Panc1 (cell line): ENCODE results near the gene CDK5. TPM values are rescaled to one million over a fixed set of nuclear protein-coding genes. Genes with fewer than 3 reads are reported as not detected.

Source experiments
- ATAC-seq: fragments of 200-7000 bp; cut with Tn5 transposase; 2 replicates; pipeline ENCODE4 v1.9.1; 2020; ENCODE audit warnings: mild to moderate bottlenecking, moderate library complexity
- BruUV-seq: library from RNA; stranded (reverse); fragments of 400-500 nt; replicated peaks from 2 replicates; lab custom pipeline; 2021; lab: Mats Ljungman, UMichigan
- CTCF ChIA-PET: fragments of 300-600 bp; sonication (Branson Sonifier 250); formaldehyde crosslinking; loops from one replicate; lab custom pipeline; 2022; ENCODE audit warnings: antibody characterized with exemption; lab: Charles Lee
- POLR2A ChIA-PET: fragments of 300-600 bp; sonication (Branson Sonifier 250); formaldehyde crosslinking; loops from one replicate; lab custom pipeline; 2022; ENCODE audit warnings: antibody characterized with exemption; lab: Charles Lee
- DNase-seq: peaks from one replicate; pipeline ENCODE4 v3.0.0-alpha.2; 2010; ENCODE audit warnings: low read depth, low spot score
- H3K27ac ChIP-seq: 2 replicates; pipeline ENCODE4 v1.5.1; 2011; ENCODE audit warnings: mild to moderate bottlenecking, low read length, inconsistent platforms
- H3K27me3 ChIP-seq: fragments of 200-500 bp; sonication (Bioruptor generic); 2 replicates; pipeline ENCODE4 v1.6.0; 2014; ENCODE audit warnings: low read length, inconsistent platforms; ENCODE audit not compliant: control insufficient read depth, insufficient read depth
- H3K36me3 ChIP-seq: fragments of 200-500 bp; sonication (Bioruptor generic); 2 replicates; pipeline ENCODE4 v1.5.1; 2014; ENCODE audit warnings: inconsistent platforms, mild to moderate bottlenecking, low read length, moderate library complexity; ENCODE audit not compliant: control insufficient read depth, insufficient read depth
- H3K4me1 ChIP-seq: 2 replicates; pipeline ENCODE4 v1.5.1; 2011; ENCODE audit warnings: inconsistent platforms, mild to moderate bottlenecking, low read length, moderate library complexity; ENCODE audit not compliant: control insufficient read depth, insufficient read depth
- H3K4me3 ChIP-seq, 2 experiments: 2 replicates each; pipeline ENCODE4 v1.5.1; 2011 to 2012; ENCODE audit warnings: low read depth in 2 of 2, low read length in 2 of 2, mild to moderate bottlenecking in 2 of 2, inconsistent platforms in 1 of 2, moderate library complexity in 1 of 2
- H3K9me3 ChIP-seq: fragments of 200-500 bp; sonication (Bioruptor generic); 2 replicates; pipeline ENCODE4 v1.5.1; 2014; ENCODE audit warnings: low read depth, mild to moderate bottlenecking, inconsistent platforms, low read length, moderate library complexity; ENCODE audit not compliant: control insufficient read depth, insufficient read depth
- POLR2AphosphoS5 ChIP-seq: IDR thresholded peaks from 2 replicates; pipeline ENCODE4 v1.6.1; 2012; ENCODE audit warnings: mild to moderate bottlenecking, low read depth, low read length, moderate library complexity
- SIN3A ChIP-seq: IDR thresholded peaks from 2 replicates; pipeline ENCODE4 v1.6.1; 2012; ENCODE audit warnings: low read depth, mild to moderate bottlenecking, low read length, moderate library complexity, borderline replicate concordance; ENCODE audit not compliant: insufficient read depth
- TCF7L2 ChIP-seq: IDR thresholded peaks from 2 replicates; pipeline ENCODE4 v1.6.1; 2011; ENCODE audit warnings: mild to moderate bottlenecking, low read depth, low read length, inconsistent platforms
- in situ Hi-C: cut with HindIII; loops from 2 replicates; pipeline ENCODE4 v1.10.0; 2016; ENCODE audit warnings: low sequenced_read_pairs, low pct_unique_long_range_greater_than_20kb
- intact Hi-C: fragments of 100-400 bp; cut with micrococcal nuclease; formaldehyde crosslinking; loops from one replicate; pipeline ENCODE4 v1.10.0; 2022; ENCODE audit not compliant: unreplicated experiment
- total RNA-seq: library from RNA; stranded (reverse); gene quantifications from one replicate; pipeline ENCODE4 v1.2.1, GENCODE V29; 2021; ENCODE audit not compliant: unreplicated experiment
- TF ChIP-seq, protein P1 (sequence below), 2 experiments: IDR thresholded peaks; 2 replicates each; pipeline ENCODE4 v1.6.1; 2011 to 2012; ENCODE audit warnings: low read depth in 2 of 2, control low read depth in 1 of 2, low read length in 1 of 2, mild to moderate bottlenecking in 1 of 2, moderate library complexity in 1 of 2; ENCODE audit not compliant: insufficient read depth in 1 of 2
- TF ChIP-seq, protein P2 (sequence below): fragments of 450-650 bp; IDR thresholded peaks from 2 replicates; pipeline ENCODE4 v1.5.1; 2017; ENCODE audit warnings: mild to moderate bottlenecking

Gene CDK5
- total RNA-seq, 1 experiment from 2014 or later, result 25.6 TPM

DNA sequence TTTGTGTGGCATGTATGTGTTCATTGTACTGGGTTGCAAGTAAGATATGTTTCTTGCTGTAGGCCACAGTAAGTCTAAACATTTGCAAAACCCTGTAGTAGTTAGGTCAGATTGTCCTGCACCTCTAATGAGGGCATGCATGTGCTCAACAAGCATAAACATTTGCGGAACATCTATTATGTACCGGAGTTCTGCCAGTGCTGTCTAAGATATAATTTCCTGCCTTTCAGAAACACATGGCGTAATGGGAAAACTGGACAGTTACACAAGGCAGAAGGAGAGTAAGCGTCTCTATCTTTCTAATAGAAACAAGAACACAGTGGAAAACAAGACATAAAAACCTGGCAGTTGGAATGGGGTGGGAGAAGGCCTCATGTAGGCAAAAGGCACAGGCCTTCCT lies 26.7 kb downstream of the CDK5 start:
- POLR2A ChIA-PET, result no interaction called here
- intact Hi-C loops, result no loop called here
- in situ Hi-C loops, result no loop called here
- Histone ChIP-seq H3K9me3 (no peaks in the 10 kb centered on the region), H3K4me3 (no peak overlapping the region), H3K27me3 (no peaks in the 10 kb centered on the region), H3K4me1 (no peaks in the 10 kb centered on the region; the same call in 1 of the 2 replicates), H3K27ac (no peak overlapping the region), H3K36me3 (no peaks in the 10 kb centered on the region)
- TSS peak; percentile 64 for BruUV-seq
- CTCF ChIA-PET, result no interaction called here
- no peak for ATAC-seq
- DNase-seq, result no peak
- TF ChIP-seq TCF7L2 (no peak), SIN3A (no peak), POLR2AphosphoS5 (no peak)
- TF ChIP-seq, protein P1, sequence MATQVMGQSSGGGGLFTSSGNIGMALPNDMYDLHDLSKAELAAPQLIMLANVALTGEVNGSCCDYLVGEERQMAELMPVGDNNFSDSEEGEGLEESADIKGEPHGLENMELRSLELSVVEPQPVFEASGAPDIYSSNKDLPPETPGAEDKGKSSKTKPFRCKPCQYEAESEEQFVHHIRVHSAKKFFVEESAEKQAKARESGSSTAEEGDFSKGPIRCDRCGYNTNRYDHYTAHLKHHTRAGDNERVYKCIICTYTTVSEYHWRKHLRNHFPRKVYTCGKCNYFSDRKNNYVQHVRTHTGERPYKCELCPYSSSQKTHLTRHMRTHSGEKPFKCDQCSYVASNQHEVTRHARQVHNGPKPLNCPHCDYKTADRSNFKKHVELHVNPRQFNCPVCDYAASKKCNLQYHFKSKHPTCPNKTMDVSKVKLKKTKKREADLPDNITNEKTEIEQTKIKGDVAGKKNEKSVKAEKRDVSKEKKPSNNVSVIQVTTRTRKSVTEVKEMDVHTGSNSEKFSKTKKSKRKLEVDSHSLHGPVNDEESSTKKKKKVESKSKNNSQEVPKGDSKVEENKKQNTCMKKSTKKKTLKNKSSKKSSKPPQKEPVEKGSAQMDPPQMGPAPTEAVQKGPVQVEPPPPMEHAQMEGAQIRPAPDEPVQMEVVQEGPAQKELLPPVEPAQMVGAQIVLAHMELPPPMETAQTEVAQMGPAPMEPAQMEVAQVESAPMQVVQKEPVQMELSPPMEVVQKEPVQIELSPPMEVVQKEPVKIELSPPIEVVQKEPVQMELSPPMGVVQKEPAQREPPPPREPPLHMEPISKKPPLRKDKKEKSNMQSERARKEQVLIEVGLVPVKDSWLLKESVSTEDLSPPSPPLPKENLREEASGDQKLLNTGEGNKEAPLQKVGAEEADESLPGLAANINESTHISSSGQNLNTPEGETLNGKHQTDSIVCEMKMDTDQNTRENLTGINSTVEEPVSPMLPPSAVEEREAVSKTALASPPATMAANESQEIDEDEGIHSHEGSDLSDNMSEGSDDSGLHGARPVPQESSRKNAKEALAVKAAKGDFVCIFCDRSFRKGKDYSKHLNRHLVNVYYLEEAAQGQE (IDR thresholded peaks at IDR 0.05; ENCODE audit: insufficient read depth in 1 of 2, low read depth in 2 of 2, low read length in 1 of 2), result no peak
- TF ChIP-seq, protein P2, sequence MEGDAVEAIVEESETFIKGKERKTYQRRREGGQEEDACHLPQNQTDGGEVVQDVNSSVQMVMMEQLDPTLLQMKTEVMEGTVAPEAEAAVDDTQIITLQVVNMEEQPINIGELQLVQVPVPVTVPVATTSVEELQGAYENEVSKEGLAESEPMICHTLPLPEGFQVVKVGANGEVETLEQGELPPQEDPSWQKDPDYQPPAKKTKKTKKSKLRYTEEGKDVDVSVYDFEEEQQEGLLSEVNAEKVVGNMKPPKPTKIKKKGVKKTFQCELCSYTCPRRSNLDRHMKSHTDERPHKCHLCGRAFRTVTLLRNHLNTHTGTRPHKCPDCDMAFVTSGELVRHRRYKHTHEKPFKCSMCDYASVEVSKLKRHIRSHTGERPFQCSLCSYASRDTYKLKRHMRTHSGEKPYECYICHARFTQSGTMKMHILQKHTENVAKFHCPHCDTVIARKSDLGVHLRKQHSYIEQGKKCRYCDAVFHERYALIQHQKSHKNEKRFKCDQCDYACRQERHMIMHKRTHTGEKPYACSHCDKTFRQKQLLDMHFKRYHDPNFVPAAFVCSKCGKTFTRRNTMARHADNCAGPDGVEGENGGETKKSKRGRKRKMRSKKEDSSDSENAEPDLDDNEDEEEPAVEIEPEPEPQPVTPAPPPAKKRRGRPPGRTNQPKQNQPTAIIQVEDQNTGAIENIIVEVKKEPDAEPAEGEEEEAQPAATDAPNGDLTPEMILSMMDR, result no peak

DNA sequence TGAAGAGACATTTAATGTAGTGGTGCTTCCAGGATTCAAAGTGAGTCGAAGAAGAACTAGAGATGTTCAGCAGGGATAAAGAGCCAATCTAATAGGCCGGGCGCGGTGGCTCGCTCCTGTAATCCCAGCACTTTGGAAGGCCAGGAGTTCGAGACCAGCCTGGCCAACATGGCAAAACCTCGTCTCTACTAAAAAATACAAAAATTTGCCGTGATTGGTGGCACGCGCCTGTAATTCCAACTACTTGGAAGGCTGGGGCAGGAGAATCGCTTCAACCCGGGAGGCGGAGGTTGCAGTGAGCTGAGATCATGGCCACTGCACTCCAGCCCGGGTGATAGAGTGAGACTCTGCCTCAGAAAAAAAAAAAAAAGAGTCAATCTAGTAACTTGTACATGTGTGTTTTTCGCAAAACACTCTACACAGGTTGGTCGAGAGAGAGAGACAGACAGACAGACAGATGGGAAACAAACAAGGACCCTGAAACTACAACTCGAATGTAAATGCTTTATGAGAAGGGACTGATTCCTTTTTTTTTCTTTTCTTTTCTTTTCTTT lies 28.7 kb downstream of the CDK5 start:
- H3K9me3 ChIP-seq, result no peaks in the 10 kb centered on the region
- no peak for TF ChIP-seq TCF7L2
- no peak for TF ChIP-seq POLR2AphosphoS5
- TF ChIP-seq, protein P1 (IDR thresholded peaks at IDR 0.05; ENCODE audit: insufficient read depth in 1 of 2, low read depth in 2 of 2, low read length in 1 of 2), result no peak
- no peak for TF ChIP-seq SIN3A
- TF ChIP-seq, protein P2, result no peak
- H3K27me3 ChIP-seq, result no peaks in the 10 kb centered on the region
- CTCF ChIA-PET, result interaction anchor here (0.5 to 1.5 kb wide), 4 partner anchors 37 to 85 kb away, joined by 3 to 7 read pairs (median 3); no protein-coding TSS in a partner anchor
- H3K4me3 ChIP-seq, result peak overlapping the region; percentile 73 to 79
- POLR2A ChIA-PET, result interaction anchor here (0.7 kb wide), 1 partner anchor 32 kb away, joined by 4 read pairs; no protein-coding TSS in a partner anchor
- in situ Hi-C loops, result no loop called here
- intact Hi-C loops, result no loop called here
- DNase-seq, result no peak
- no TSS peak for BruUV-seq
- H3K36me3 ChIP-seq, result no peaks in the 10 kb centered on the region
- peak overlapping the region; percentile 90 for H3K27ac ChIP-seq
- no peaks in the 10 kb centered on the region; the same call in none of the 2 replicates for H3K4me1 ChIP-seq
- no peak for ATAC-seq
